GM19035 (cell line): ENCODE results near the gene CEPT1.
"Not testable (repeated sequence)": the region's sequence is repeated elsewhere in the genome, so short reads cannot be mapped to it uniquely, and the experiment has no call there.

ENCODE experiments used
- ATAC-seq: cut with Tn5 transposase; IDR thresholded peaks from one replicate; pipeline ENCODE4 v1.9.1; 2021; ENCODE audit not compliant: unreplicated experiment

Gene CEPT1

DNA sequence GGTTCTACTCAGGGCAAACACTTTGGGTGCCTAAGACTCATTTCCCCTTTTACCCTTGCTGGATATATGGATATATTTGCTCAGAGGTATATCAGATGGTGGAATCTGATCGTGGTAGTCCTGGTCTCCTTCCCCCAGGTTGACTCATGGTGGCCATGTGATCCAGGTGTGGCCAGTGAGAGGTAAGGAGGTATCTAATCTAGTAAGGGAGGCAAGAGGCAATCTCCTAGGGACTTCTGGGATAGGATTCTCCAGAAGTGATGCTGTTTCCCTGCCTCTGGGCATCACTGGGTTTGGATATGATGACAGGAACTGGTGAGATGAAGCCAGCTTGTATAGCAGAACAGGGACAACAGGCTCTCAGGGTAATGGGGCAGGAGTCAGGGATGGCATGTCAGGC, 68.9 kb downstream of the CEPT1 start:
- no peak for ATAC-seq

DNA sequence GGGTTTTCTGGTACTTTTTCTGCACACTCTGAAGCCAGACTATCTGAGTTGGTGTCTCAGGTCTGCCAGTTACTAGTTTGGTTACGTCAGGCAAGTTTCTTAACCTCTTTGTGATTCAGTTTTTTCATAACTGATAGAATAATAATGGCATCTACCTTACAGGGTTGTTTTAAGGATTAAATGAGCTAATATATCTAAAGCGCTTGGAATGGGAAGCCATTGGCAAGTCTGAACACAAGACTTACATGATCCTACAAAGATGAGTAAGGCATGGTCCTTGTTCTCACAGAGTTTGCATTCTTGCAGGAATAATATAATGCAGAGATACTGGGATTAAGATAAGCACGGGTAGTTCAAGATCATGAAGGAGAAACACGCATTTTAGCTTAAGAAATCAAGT, 69.6 kb downstream of the CEPT1 start:
- no peak for ATAC-seq

DNA sequence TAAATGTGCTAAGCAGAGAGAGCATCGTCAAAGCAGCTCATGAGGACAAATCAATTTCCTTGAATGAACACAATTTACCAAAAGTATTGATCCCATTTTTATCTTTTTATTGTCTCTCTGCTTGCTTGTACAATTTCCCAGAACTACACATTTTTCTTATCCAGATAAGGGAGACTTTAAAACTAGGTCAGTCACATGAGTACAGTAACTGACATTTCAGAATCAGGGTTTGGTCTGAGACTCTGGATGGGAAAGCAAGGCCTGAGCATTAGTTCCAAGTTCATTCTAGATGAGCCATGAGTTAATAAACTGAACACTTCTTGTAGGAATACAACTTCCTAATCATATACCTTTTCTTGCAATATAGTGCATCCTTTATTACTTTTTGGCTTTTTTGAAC, 71.9 kb downstream of the CEPT1 start:
- ATAC-seq: no peak

DNA sequence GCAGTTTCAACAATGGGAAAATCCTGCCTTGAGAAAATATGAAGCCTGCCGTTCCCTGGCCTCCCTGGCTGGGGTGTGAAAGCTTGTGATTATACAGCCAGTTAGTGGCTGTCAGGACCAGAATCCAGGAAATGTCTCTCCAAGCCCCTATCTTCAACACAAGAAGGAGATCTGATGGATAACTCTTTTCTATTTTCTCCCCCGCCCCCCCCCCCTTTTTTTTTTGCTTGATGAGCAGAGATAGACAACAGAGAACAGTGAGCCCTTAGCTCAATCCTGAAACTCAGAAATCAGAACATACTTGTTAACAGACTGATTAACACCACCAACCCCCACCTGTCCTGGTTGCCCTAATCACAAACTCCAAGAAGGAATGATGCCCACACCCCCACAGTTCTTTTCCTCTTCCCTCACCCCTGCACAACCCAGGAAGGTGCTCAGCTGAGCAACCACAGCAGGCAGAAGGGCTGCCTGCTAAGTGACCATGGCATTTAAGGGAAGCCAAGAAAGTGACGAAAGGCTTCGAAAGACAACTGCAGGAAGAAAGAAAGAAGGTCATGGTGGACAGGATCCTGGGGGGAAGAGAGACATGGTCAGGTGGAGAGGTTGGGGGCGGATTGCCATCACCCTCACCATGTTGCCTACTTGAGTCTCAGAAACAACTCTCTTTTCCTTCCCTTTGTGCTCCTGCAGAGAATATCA, 72.8 kb downstream of the CEPT1 start:
- ATAC-seq: no peak

DNA sequence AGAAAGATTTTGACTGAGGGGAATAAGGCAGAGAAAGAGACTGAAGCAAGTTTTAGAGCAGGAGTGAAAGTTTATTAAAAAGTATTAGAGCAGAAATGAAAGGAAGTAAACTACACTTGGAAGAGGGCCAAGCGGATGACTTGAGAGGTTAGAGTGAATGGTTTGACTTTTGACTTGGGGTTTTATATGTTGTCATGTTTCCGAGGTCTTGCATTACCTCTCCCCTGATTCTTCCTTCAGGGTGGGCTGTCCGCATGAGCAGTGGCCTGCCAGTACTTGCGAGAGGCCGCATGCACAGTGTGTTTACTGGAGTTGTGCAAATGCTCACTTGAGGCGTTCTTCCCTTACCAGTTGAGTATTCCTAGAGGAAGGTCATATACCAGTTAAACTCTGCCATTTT, 73.4 kb downstream of the CEPT1 start:
- ATAC-seq: no peak

DNA sequence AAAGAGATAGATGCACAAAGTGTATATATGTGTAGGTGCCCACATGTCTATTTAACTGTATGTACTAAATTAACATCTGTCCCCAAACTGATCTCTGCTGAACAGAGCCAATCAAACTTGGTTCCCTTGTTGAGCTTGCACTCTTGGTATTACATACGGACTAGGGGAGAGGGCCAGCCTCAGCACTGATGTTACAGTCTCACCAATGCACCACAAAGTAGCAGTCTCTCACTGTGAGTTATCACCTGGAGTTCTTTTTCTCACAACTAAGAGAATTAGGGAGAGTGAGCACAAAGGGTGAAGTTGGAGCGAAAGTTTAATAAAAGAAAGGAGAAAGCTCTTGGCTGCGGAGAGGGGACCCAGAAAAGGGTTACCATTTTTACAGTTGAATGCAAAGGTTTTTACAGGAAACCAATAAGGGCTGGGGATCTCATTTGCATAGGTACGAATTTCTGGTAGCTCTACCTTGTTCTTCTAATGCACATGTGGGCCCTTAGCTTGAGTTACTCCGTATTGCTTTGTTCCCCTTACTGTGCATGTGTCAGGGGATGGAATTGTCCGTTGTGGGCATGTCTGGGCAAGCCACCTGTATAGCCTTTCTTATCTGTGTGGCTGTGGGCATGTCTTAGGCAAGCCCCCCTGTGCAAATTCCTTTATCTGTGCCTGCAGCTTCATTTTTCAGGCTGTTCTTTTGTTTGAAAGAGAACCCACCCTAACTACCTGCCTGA, 74.2 kb downstream of the CEPT1 start:
- ATAC-seq: no peak

DNA sequence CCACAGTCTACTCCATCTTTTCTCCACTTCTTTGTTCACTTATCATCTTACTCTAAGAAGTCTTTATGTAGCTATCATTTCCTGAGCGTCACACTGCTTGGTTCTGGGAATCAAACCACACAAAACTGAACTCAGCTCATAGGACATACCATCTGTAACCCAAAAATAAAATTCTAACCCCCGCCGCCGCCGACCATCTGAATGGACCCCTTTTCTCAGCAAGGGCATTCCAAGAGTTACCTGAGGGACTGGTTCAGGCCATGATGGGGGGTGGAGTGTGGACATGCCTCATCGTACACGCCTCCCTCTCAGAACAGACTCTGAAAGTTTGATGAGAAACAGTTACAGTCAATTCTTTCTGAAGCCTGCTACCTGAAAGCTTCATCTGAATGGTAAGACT, 74.9 kb downstream of the CEPT1 start:
- ATAC-seq: no peak

DNA sequence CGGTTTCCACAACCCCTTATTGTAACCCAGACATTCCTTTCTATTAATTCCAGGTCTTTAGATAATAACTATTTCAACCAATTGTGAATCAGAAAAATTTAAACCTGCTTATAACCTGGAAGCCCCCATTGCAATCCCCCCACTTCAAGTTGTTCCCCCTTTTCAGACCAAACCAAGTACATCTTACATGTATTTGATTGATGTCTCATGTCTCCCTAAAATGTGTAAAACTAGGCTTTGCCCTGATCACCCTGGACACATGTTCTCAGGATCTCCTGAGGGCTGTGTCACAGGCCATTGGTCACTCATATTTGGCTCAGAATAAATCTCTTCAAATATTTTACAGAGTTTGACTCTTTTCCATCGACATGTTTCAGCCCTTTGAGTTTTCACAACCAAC, 75.3 kb downstream of the CEPT1 start:
- not testable (repeated sequence) for ATAC-seq

DNA sequence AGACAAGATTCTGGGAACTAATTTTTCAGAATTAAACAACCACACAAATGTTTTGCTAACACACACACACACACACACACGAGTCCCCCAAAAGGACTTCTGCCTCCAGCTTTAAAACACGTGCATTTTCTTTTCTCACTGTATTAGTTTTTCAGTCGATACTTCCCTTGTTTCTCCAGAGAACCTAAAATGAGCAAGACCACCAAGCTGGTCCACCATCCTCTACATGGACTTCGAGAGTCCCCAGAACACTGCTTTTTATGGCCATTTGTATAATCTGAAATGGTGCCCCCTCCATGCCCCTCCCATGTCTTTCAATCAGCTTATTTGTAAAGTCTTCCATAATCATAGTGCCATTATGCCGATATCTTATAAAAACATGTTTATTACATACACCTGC, 76.7 kb downstream of the CEPT1 start:
- ATAC-seq: no peak

DNA sequence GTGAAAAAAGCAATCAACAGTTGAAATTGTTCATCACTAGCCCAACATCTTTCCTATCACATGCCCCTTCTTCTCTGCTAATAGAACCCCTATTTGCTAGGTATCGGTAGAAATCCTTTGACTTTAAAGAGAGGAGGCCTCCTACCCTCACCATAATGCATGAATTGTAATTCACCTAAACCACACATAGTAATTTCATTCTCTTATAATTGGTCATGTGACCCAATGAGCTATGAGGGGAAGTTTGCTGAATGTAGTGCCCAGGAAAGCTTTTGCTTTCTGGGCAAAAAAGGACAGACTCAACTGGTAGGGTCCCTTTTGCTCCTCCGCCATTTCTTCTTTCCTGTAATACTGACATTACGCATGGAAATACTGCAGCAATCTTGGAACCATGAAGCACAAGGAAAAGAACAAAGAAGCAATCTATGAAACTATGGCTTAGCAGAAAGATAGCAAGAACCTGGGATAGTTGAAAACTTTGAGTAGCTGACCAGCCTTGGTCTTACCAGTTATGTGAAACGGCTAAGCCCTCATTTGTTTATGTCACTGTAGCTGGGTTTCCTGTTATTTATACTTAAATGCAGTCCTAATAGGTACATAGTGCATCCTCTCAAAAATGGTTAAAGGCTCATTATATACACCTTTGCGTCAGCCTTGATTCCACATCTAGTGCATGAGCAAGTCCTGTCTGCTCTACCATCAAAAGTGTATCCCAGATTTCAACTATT, 77.3 kb downstream of the CEPT1 start:
- ATAC-seq: no peak

DNA sequence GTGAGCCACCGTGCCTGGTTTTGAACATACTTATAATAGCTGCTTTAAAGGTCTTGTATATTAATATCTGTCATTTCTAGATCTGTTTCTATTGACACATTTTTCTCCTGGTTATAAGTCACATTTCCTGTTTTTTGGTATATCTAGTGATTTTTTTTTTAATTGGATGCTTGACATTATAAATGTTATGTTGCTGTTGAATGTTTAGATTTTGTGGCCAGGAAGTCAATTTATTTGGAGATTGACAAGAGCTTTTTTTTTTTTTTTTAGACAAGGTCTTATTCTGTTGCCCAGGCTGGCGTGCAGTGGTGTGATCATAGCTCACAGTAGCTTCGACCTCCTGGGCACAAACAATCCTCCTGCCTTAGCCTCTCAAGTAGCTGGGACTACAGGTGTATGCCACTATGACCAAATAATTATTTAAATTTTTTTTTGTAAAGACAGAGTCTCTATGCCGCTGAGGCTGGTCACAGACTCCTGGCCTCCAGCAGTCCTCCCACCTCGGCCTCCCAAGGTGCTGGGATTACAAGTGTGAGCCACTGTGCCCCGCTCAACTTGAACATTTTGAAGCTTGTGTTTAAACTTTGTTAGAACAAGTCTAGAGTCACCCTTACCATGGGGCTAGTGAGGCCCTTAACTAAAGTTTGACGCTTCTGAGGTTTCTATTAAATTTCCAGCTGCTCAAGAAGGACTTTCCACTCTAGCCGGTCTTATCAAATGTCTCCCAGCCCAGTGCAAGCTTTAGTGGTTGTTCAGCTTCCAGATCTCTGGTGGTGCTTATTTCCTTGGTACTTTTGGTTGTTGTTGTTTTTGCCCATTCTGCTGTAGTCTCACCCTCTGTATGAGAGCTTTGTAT, 78.9 kb downstream of the CEPT1 start:
- no peak for ATAC-seq

DNA sequence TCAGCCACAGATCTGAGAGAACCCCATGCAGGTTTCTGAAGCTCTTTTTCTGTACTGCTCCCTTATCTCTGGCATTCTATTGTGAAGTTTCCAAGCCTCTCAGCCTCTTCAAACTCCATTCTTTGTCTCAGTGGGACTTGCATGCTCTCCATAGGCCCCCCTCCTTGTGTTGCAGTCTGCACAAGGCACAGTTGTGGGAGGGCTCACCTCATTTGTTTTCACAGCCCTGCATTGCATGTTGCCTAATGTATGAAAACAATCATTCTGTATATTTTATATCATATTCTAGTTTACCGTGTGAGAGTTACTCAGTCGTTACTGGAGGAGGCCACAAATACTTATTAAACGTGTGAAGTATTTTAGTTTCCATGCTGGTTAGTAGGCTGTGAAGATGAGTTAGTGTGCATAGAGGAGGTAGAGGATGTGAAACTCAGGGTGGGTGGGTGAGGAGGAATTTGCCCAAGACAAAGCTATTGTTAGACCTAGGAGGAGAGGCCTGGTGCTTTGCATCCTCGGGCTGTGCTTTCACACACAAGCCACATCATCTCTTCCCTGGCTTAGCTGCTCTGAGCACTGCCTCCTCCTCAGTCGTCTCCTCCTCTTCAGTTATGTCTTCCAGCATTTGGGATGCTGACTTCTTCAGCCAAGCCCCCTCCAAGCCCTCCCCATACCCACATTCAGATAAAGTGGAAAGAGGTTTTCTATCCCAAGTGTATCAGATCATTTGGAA, 79.7 kb downstream of the CEPT1 start:
- ATAC-seq: no peak

DNA sequence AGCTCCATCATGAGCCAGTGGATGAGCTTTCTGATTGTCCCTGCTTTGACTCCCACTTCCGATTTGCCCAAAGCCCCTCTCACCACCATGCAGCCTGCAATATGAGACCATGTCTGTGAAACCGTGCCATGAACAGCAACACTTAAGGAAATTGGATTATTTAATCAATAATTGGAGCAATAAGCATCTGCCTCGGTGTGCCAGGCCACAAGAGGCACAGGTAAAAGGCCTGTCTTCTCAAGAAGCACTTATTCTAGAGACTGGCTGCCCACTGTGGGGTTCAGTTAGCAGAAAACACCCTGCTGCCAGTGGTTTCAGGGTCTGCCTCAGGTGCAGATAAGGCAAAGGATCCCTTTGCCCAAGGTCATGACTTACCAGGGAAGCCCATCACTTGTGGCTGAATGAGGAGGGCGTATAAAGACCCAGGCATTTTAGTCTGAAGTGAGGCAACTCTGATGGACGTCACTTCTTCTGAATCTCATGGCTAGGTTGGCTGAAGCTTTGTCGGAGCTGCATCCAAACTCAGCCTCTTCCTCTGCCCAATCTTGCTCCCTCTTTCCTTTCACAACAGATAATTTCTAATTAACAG, 80.4 kb downstream of the CEPT1 start:
- no peak for ATAC-seq

DNA sequence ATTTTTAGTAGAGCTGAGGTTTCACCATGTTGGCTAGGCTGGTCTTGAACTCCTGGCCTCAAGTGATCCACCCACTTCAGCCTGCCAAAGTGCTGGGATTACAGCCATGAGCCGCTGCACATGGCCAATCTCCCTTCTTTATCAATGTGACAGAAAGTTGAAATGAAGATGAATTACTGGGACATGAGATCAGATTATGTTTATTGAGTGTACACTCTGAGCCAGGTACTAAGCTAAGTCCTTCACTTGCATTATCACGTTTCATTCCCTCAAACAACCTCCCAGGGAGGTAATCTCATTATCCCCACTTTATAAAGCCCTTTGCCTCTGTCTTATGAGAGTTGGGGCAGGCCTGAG, 81.2 kb downstream of the CEPT1 start:
- no peak for ATAC-seq

DNA sequence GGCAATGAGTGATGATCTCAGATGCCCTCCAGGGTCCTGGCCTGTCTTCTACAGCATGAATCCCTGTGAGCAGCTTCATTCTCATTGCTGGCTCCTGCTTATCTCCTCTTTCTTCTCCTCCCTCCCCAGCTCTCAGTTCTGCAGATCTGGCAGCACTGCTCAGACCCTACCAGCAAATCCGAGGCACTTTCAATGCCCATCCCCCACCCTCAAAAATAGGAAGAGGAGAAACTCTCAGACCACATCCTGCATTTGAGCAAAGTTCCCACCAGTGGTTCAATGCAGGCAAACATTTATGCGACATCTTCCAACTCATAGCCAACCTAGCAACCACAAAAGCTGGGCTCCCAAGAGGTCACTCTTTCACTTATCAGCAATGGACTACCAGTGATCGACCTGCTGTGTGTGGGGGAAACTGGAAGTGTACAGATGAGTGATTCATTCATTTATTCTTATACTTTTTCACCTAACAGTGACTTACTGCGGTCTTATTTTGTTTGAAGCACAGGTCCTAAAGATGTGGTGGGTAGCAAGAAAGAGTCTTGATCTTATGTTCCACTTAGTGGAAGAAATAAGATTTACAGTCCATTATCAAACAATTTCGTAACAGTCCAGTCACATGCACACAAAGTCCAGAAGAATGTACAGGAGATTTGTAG, 81.7 kb downstream of the CEPT1 start:
- ATAC-seq: peak; percentile 52

DNA sequence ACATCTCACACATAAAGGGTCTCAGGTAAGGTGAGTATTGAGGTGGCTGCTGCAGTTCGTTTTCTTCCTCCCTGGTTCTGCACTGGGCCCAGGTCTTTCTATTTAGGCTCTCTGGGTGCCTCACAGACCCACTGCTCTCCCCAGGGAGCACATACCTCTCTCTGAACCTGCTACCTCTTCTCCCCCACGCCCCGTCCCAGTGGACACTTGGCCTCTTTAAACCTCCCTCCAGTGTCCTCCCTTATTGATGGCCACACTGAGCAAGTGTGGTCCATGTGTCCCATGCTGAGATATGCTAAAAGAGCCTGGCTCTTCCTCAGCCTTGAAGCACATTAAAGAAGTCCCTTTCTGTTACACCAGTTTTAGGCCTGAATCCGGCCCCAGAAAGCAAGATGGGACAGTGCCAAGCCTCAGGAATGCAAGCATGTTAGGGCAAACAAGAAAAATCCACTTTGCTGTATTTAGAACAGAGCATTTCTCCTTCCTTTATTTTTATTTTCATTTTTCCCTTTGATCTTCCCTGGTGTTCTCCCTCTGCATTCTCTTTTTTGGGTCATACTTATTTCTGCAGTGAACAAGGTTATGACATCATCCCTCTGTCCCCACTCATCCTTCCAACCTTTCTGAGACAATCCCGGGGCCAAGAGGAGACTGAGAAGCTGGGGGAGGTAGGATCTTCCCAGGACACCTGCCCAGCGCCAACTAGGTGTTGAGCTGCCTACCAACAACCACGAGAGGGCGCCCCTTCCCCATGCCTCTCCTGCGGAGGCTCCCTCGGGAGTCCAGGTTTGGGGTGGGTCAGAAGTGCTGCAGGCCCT, 82.5 kb downstream of the CEPT1 start:
- ATAC-seq: peak; percentile 0

DNA sequence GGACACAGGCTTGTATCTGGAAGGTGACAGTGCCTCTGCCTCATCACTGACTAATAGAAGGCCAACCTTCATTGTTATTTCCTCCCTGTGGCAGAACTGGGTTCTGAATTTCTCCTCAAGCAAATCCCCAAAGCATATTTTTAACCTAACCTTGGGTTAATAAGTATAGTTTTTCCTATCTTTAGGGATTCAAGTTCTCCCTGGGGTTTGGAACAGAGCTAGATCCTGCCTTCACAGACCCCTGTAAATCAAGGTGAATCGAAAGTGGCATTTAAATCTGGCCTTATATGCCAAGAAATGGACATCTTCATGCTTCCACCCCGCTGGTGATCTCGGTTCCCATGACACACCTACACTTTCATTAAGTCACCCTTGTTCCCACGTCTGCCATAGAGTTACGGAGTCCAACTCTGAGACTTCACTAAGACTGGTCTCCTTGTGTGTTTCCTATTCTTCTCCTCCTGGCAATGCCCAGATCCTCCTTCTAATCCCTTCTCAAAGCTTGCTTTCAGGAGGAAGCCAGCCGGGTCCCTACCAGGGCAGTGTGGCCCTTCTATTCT, 83.2 kb downstream of the CEPT1 start:
- ATAC-seq: no peak

DNA sequence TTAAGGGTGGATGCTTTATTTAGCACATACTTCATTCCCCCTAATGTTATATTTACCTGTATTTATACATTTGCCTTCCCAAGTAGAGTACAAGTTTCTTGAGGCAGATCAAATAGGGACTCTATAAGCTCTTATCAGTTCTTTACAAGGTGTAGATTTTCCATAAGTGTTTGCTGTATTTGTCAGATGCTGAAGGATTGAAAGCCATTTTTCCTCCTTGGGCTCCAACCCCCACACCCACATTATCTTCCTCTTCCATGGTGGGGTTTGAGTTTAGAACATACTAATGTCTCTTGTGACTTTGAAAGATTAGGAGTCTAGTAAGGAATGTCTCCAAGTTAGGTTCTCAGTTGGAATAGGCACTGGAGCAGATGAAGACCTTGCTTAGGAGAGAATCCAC, 85.1 kb downstream of the CEPT1 start:
- no peak for ATAC-seq
